C4-2B (cell line): Measurements from ENCODE around the gene SPATA1.
A peak's percentile ranks its signal among the peaks of the same experiment; 100 is the strongest.

Experiments
- H3K27ac ChIP-seq: fragments of 450-650 bp; 2 replicates; pipeline ENCODE4 v1.5.1; 2017
- ZFX ChIP-seq: fragments of 450-650 bp; IDR thresholded peaks from 2 replicates; pipeline ENCODE4 v1.6.1; 2017
- TF ChIP-seq, protein P1 (sequence below): fragments of 450-650 bp; conservative IDR thresholded peaks from 2 replicates; pipeline ENCODE4 v1.5.1; 2017; ENCODE audit warnings: mild to moderate bottlenecking

Gene SPATA1, protein sequence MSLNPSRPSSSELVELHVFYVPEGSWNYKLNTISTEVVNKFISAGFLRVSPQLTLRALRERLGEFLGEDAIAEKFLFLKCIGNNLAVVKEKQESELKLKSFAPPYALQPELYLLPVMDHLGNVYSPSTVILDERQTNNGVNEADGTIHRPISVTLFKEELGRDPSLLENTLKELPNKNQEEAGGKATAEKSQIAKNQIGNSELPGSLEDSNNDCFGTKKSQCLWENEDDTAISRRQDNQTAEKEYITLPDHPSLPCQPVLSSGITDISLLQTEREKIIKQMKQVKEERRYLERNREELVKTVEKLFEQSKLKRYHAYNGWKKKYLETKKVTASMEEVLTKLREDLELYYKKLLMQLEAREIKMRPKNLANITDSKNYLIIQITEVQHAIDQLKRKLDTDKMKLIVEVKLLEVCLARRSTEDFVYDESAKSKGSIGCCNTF

DNA sequence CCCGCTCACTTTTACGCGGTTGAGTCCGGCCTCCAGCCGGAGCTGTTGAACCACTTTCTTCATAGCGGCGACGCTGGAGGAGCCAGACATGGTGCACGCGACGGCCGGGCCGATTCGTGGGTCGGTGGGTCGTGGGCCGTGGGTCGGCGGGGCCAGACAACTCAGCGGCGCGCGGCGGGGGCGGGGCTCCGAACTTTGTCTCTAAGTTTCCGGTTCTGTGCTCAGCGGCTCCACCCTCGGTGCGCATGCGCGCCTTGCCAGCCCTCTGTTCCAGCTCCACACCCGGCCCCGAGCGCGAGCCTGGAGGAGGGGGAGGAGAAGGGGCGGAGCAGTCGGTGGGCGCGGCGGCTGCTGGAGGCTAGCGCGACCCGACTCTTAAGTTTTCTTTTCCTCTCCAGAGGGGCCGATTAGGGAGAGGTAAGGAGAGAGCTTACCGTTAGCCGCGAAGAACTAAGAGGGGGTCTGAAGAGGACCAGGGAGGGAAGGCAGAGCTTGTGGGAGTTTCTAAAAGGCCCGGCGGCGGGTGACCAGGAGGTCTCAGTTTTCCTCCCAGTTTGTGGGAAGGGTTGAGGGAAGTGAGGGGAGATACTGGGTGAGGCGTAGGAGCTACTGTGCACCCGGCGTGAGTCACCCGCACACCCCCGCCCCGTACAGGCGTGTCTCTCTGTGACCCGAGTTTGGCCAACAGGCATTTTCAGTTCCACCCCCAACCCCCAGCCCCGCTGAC is at the start of gene SPATA1, which contains the start of gene GNG5:
SPATA1 (plus strand) TSS at position 385 of the 727 bp plus-strand sequence. CDS start 9,974 bp downstream, outside the sequence.
GNG5 (minus strand) TSS at position 580 of the 727 bp plus-strand sequence; CDS start at position 90, 490 bp downstream.
- TF ChIP-seq, protein P1, sequence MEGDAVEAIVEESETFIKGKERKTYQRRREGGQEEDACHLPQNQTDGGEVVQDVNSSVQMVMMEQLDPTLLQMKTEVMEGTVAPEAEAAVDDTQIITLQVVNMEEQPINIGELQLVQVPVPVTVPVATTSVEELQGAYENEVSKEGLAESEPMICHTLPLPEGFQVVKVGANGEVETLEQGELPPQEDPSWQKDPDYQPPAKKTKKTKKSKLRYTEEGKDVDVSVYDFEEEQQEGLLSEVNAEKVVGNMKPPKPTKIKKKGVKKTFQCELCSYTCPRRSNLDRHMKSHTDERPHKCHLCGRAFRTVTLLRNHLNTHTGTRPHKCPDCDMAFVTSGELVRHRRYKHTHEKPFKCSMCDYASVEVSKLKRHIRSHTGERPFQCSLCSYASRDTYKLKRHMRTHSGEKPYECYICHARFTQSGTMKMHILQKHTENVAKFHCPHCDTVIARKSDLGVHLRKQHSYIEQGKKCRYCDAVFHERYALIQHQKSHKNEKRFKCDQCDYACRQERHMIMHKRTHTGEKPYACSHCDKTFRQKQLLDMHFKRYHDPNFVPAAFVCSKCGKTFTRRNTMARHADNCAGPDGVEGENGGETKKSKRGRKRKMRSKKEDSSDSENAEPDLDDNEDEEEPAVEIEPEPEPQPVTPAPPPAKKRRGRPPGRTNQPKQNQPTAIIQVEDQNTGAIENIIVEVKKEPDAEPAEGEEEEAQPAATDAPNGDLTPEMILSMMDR, result no peak
- no peak; the same call in 1 of the 2 replicates for TF ChIP-seq ZFX
- peak within 1 kb of the TSS; percentile 96 for H3K27ac ChIP-seq

DNA sequence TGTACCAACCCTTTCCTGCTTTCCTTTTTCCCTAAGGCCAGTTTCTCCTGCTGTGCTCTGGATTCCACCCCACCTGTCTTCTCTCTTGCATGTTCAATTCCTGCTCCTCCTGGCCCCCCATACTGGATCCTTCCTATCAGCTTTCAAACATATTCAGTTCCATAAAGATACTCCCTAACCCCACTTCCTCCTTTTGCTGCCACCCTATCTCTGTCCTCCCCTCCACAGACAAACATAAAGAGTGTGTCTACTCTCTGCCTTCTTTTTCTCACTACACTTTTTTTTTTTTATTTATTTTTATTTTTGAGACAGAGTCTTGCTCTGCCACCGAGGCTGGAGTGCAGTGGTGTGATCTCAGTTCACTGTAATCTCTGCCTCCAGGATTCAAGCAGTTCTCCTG is 44.1 kb upstream of the SPATA1 start:
- no peak for TF ChIP-seq ZFX
- TF ChIP-seq, protein P1, result no peak
- no peak overlapping the region for H3K27ac ChIP-seq

DNA sequence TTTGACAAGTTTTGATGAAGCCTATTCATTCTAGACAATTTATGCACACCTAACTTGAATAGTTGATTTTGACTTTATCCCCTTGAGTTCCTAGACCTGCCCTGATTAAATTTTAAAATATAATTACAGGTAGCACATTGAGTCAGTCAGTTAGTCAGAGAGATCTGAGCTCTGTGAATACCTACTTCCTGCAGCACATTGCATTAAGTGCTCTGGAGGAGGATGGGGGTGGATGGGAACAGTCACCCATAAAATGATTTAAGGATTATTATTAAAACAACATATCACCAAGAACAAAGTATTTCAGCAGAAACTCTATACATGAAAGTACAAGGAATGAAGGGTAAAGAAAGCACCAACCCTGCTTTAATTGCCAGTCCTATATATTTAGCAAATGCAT is 38.9 kb upstream of the SPATA1 start:
- H3K27ac ChIP-seq, result no peak overlapping the region
- TF ChIP-seq, protein P1, result no peak
- TF ChIP-seq ZFX, result no peak

DNA sequence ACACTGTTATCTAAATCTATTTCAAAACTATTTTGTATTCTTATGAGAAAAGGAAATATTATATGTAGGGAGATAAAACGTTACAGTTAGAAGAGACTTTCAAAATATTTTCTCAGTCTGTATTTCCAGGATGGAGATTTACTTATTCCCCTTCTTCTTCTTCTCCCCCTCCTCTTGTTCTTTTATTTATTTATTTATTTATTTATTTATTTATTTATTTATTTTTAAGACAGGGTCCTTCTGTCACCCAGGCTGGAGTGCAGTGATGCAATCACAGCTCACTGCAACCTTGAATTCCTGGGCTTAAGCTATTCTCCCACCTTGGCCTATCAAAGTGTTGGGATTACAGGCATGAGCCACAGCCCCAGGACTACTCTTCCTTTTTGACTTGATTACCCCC is 30.0 kb upstream of the SPATA1 start:
- TF ChIP-seq ZFX, result no peak
- TF ChIP-seq, protein P1, result no peak
- H3K27ac ChIP-seq, result no peak overlapping the region

DNA sequence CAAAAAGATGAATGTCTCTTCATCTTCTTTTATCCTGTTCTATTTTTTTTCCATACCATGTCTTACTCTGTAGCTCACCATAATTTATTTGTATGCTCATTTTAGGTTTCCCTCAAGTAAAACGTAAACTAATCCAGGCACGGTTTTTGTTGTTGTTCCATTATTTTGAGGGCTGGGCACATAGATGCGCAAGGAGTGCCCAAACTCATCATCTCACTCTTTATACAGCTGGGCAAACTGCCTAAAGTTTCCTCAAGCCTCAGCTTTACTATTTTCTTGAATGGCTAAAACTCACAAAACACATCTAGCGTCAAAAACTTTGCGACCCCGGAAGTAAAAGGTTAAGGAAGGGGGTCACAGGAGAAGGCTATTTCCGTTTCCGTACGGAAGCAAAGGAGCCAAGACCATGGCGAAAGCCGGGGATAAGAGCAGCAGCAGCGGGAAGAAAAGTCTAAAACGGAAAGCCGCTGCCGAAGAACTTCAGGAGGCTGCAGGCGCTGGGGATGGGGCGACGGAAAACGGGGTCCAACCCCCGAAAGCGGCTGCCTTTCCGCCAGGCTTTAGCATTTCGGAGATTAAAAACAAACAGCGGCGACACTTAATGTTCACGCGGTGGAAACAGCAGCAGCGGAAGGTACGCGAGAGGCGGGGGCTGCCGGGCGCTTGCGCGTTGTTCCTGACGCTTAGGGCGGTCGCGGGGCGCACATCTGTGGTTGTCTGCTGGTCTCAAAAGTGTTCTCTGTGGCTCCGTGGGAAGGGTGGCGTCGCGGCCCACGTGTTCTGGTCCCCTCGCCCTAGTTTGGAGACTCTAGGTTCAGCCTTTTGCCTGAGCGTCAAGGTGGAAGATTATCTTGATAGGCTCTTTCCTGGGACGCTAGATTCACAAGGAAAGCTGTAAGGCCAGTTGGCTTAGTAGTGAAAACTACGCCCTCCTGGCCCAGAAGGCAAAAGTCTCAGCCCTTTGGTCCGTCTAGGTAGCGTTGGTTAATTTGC is 27.0 kb upstream of the SPATA1 start, which contains the start of gene RPF1:
RPF1 (plus strand) TSS at position 391 of the 993 bp plus-strand sequence; CDS start at position 407, 16 bp downstream.
- TF ChIP-seq, protein P1, result 0 out of 2 replicates have a peak, but pooled peaks have one; percentile 12
- TF ChIP-seq ZFX, result no peak

DNA sequence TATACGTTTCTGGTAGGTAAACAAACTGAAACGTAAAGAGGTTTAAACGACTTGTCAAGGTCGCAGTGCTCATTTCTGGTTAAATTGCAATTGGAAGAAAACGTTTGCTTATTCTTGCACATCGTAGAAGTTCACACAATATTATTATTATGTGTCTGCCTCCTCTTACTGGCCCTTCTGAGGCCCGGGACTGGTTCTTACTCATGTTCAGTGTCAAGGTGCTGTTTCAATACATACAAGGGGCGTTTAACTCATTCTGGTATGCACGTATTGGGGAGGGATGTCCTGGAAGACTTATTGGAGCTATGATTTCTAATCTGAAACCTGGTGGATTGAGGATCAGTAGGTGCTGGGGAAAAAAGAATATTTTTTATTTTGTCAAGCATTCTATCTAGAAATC is 26.2 kb upstream of the SPATA1 start:
- H3K27ac ChIP-seq, result peak overlapping the region; percentile 87
- TF ChIP-seq ZFX, result no peak
- TF ChIP-seq, protein P1, result no peak; the same call in 1 of the 2 replicates

More for the DNA sequence above, 27.0 kb upstream of the SPATA1 start, which contains the start of gene RPF1:
- peak within 1 kb of the TSS; percentile 87 for H3K27ac ChIP-seq
